Activated T-cell treated with anti-CD3 and anti-CD28 coated beads, Interleukin-2, amount 50 U/mL, for 4 hours (primary cell): ENCODE data around the gene OTOP2. TPM values are rescaled to one million over a fixed set of nuclear protein-coding genes. Genes with fewer than 3 reads are reported as not detected.
"Not testable (repeated sequence)": the region's sequence is repeated elsewhere in the genome, so short reads cannot be mapped to it uniquely, and the experiment has no call there.

ENCODE experiments used
- ATAC-seq, 2 donors: fragments of 200-7000 bp; cut with Tn5 transposase; one replicate each; pipeline ENCODE4 v1.10.0; 2021
- DNase-seq: peaks from one replicate; pipeline ENCODE4 v3.0.0-alpha.2; 2020
- H3K27me3 Mint-ChIP-seq: one replicate; pipeline ENCODE4 v1.8.0; 2021; ENCODE audit warnings: low read depth, mixed read lengths
- H3K36me3 Mint-ChIP-seq: one replicate; pipeline ENCODE4 v1.8.0; 2022; ENCODE audit warnings: mixed read lengths; ENCODE audit not compliant: insufficient read depth
- H3K4me1 Mint-ChIP-seq: one replicate; pipeline ENCODE4 v1.8.0; 2021; ENCODE audit warnings: low read depth, mixed read lengths
- H3K4me3 Mint-ChIP-seq: one replicate; pipeline ENCODE4 v1.8.0; 2021; ENCODE audit warnings: mild to moderate bottlenecking, moderate library complexity, mixed read lengths
- H3K9me3 Mint-ChIP-seq: one replicate; pipeline ENCODE4 v1.8.0; 2021; ENCODE audit warnings: mixed read lengths
- total RNA-seq, 3 donors: library from RNA; stranded (reverse); gene quantifications; one replicate each; pipeline ENCODE4 v1.2.1, GENCODE V29; 2021

Gene OTOP2
- total RNA-seq, 3 donors from 2014 or later, result not detected

DNA sequence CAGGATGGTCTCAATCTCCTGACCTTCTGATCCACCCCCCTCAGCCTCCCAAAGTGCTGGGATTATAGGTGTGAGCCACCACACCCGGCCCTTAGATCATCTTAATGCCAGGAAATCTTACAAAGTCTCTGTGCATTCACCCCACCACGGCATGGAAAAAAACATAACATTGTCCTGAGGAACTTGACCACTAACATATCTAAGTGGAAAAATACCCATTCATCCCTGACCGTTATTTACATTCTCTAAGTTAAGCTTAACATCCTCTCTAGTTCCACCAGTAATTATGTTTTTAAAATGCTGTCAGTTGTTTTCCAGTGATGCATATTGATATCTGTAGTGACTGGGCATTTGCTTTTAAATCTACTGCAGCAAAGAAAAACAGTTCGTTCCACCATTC, 51.9 kb downstream of the OTOP2 start:
- H3K4me1 Mint-ChIP-seq, result peaks cover 12% of the 10 kb centered on the region
- no peaks in the 10 kb centered on the region for H3K36me3 Mint-ChIP-seq
- H3K9me3 Mint-ChIP-seq, result no peaks in the 10 kb centered on the region
- peaks cover 13% of the 10 kb centered on the region for H3K27me3 Mint-ChIP-seq
- H3K4me3 Mint-ChIP-seq, result no peak overlapping the region
- DNase-seq (no peak), ATAC-seq (no peak)

DNA sequence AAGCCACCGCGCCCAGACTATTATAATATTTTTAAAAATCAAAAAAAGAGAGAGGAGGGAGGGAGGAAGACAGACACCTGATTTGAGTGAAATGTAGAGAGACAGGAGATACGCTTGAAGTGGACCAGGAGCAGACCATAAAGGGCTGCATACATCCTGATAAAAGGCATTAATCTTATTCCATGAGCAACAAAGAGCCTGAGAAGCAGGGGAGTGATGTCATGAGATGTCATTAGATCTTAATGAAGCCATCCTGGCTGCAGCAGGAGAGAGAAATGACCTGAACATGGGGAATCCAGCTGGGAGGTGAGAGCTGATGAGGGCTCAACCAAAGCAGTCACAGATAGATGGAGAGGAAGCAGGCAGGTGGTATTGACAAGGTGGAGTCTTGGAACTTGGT, 53.7 kb downstream of the OTOP2 start:
- Mint-ChIP-seq H3K36me3 (no peaks in the 10 kb centered on the region), H3K27me3 (peaks cover 9% of the 10 kb centered on the region), H3K4me3 (no peak overlapping the region), H3K9me3 (no peaks in the 10 kb centered on the region), H3K4me1 (peaks cover 17% of the 10 kb centered on the region)
- DNase-seq (no peak), ATAC-seq (no peak)

DNA sequence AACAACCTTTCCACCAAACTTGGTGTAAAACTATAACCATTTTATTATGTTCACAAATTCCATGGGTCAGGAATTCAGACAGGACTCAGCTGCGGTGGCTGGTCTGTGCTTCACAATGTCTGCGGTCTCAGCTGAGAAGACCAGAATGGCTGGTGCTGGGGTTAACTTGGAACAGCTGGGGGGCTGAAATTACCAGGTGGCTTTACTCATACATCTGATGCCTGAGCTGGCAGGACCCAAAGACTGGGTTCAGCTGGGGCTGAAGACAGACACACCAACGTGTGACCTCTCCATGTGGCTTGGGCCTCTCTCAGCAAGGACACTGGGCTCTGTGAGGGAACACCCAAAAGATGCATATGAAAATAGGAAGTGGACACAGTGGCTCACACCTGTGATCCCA, 54.2 kb downstream of the OTOP2 start:
- Mint-ChIP-seq H3K4me1 (peaks cover 14% of the 10 kb centered on the region), H3K4me3 (no peak overlapping the region), H3K36me3 (no peaks in the 10 kb centered on the region), H3K9me3 (no peaks in the 10 kb centered on the region), H3K27me3 (peaks cover 5% of the 10 kb centered on the region)
- ATAC-seq (no peak), DNase-seq (no peak)

DNA sequence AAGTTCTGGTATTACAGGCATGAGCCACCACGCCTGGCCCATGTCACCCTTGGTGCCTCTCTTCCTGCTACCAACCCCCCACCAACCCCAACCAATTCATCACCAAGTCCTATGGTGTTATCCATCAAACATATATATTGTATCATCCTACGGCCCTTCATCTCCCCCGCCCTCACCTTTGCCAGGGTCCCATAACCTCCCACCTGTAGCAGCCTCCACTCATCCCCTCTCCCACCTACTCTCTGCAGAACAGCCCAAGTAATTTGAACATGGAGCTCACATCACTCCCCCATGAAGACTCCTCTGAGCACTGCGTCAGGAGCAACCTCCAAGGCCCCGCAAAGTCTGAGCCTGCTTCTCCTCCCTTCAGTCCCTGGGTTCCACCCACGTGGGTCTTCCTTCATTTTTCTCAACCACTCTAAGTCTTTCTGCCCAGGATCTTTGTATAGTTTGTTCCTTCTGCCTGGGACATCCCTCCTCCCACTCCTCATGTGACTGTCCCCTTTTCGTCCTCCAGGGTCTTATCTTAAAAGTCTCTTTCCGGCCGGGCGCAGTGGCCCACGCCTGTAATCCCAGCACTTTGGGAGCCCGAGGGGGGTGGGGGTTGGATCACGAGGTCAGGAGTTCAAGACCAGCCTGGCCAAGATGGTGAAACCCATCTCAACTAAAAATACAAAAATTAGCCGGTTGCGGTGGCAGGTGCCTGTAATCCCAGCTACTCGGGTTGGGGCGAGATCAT, 55.5 kb downstream of the OTOP2 start:
- ATAC-seq (no peak), DNase-seq (no peak)
- no peaks in the 10 kb centered on the region for H3K9me3 Mint-ChIP-seq
- H3K4me3 Mint-ChIP-seq, result no peak overlapping the region
- peaks cover 2% of the 10 kb centered on the region for H3K27me3 Mint-ChIP-seq
- no peaks in the 10 kb centered on the region for H3K36me3 Mint-ChIP-seq
- peaks cover 14% of the 10 kb centered on the region for H3K4me1 Mint-ChIP-seq

DNA sequence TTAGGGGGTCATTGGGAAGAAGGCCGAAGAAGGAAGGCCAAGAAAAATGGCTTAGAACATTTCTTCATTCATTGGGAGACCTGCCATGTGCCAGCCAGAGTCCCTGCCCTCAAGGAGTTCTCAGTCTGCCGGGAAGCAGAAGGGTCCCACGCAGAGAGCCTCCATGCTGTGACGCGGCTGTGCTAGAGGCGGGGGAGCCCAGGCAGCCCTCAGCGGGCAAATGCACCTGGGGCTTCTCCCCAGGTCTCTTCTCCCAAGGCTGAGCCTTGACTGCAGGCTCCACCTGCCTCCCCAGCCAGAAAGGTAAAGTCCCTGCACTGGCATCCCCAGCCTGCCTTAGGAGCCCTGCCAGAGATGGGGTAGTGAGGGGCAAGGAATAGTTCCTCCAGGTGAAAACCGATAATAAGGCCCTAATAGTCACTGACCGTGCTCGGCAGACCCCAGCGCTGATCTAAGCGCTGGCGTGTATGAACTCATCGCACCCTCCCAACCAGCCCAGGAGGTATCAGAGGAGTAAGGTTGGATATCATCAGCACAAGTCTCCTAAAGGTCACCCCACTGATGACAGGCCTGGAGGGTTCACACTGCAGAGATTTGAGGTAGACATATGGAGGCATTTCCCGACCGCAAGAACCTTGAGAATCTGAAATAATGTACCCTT, 57.4 kb downstream of the OTOP2 start:
- Mint-ChIP-seq H3K4me3 (peak overlapping the region; percentile 82), H3K36me3 (no peaks in the 10 kb centered on the region), H3K4me1 (peaks cover 14% of the 10 kb centered on the region), H3K27me3 (peaks cover 2% of the 10 kb centered on the region), H3K9me3 (no peaks in the 10 kb centered on the region)
- no peak for DNase-seq
- ATAC-seq, result no peak

DNA sequence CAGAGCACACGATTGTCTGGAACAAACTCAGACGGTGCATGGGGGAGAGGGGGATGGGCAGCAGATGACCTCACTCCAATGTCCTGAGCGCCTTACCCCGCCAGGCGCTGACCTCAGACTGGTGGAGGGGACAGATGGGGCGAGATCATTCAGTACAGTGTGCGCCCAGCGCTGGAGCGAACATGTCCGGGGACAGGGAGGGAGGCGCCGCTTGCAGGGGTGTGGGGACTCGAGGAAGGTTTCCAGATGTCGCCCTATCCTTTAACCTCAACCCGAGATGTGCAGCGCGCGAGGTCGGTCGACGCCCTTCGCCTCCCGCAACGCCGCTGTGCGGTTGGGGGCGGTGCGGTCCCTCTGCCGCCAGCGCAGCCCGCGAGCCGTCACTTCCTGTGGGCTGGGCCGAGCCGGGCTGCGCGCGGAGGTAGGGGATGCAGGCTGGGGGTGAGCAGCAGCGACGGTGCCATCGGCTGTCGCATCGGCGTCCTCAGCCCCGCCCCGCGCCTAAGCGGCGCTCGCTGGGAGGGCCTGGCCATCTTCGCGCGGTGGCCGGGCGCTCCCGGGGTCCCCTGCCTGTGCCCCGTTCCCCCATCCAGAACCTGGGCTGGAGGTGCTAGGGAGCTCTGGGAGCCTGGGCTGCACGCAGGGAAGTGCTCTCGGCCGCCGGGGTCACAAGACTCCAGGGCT, 58.0 kb downstream of the OTOP2 start:
- H3K36me3 Mint-ChIP-seq, result no peaks in the 10 kb centered on the region
- peak overlapping the region; percentile 82 for H3K4me3 Mint-ChIP-seq
- peaks cover 17% of the 10 kb centered on the region for H3K4me1 Mint-ChIP-seq
- DNase-seq (peak; percentile 59), ATAC-seq (peak; percentile 98)
- no peaks in the 10 kb centered on the region for H3K9me3 Mint-ChIP-seq
- peaks cover 3% of the 10 kb centered on the region for H3K27me3 Mint-ChIP-seq

DNA sequence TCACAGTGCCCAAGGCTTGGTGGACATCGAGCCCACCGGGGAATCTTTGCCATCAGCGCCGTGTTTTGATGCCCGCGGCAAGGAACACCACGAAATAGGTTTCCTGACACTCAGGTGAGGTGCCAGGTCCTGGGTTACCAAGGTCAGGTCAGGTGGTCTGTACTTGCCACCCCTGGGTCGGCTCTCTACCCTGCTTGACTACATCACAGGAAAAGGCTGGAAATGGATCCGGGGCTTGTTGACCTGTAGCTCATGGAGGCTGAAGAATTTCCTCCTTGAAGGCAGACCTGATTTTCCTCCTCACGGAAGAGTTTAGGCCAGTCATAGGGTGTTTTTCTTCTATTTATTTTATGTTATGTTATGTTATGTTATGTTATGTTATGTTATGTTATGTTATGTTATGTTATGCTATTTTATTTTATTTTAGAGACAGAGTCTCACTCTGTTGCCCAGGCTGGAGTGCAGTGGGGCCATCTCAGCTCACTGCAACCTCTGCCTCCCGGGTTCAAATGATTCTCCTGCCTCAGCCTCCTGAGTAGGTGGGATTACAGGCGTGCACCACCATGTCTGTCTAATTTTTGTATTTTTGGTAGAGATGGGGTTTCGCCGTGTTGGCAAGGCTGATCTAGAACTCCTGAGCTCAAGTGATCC, 58.7 kb downstream of the OTOP2 start:
- H3K36me3 Mint-ChIP-seq, ATAC-seq, H3K9me3 Mint-ChIP-seq, DNase-seq, H3K27me3 Mint-ChIP-seq: not testable (repeated sequence)
- H3K4me3 Mint-ChIP-seq, result peak overlapping the region; percentile 82
- peaks cover 20% of the 10 kb centered on the region for H3K4me1 Mint-ChIP-seq

Other genes with a start within 250 kb of the OTOP2 start
- gene CD300LF, start 211.3 kb upstream of the OTOP2 start, total RNA-seq, result not detected
- gene RAB37, start 187.0 kb upstream of the OTOP2 start, total RNA-seq, result under 1 TPM; 0.29 to 0.98 (median 0.33) TPM
- gene NHERF1, start 175.6 kb upstream of the OTOP2 start, total RNA-seq, result 100 to 1,000 TPM; 124 to 138 (median 137) TPM
- gene NAT9, start 147.9 kb upstream of the OTOP2 start, total RNA-seq, result 10 to 100 TPM; 63.1 to 68.7 (median 65.9) TPM
- under 1 TPM in 1 of 3 donors, not detected in 2; 0.08 TPM for gene GRIN2C, start 64.4 kb upstream of the OTOP2 start, total RNA-seq
- 10 to 100 TPM in 1 of 3 donors, 1 to 10 TPM in 2; 6.1 to 12.0 (median 7.0) TPM for gene FDXR, start 51.3 kb upstream of the OTOP2 start, total RNA-seq
- gene FADS6, start 30.6 kb upstream of the OTOP2 start, total RNA-seq, result not detected
- not detected for gene USH1G, start 1.0 kb upstream of the OTOP2 start, total RNA-seq
- gene OTOP3, start 11.6 kb downstream of the OTOP2 start, total RNA-seq, result not detected
- gene HID1, start 48.5 kb downstream of the OTOP2 start, total RNA-seq, result 1 to 10 TPM; 1.3 to 2.1 (median 2.0) TPM
- gene CDR2L, start 63.4 kb downstream of the OTOP2 start, total RNA-seq, result 1 to 10 TPM in 2 of 3 donors, under 1 TPM in 1; 0.84 to 1.3 (median 1.0) TPM
- 10 to 100 TPM; 70.8 to 82.5 (median 81.1) TPM for gene MRPL58, start 88.4 kb downstream of the OTOP2 start, total RNA-seq
- gene ATP5PD, start 122.7 kb downstream of the OTOP2 start, total RNA-seq, result 100 to 1,000 TPM; 128 to 158 (median 147) TPM
- 10 to 100 TPM; 18.5 to 23.9 (median 22.2) TPM for gene KCTD2, start 123.0 kb downstream of the OTOP2 start, total RNA-seq
- 1 to 10 TPM in 1 of 3 donors, under 1 TPM in 2; 0.53 to 1.2 (median 0.55) TPM for gene SLC16A5, start 163.7 kb downstream of the OTOP2 start, total RNA-seq
- 10 to 100 TPM; 13.2 to 14.4 (median 13.7) TPM for gene ARMC7, start 185.7 kb downstream of the OTOP2 start, total RNA-seq
- 100 to 1,000 TPM in 1 of 3 donors, 10 to 100 TPM in 2; 91.0 to 103 (median 91.4) TPM for gene NT5C, start 207.5 kb downstream of the OTOP2 start, total RNA-seq
- 100 to 1,000 TPM; 161 to 182 (median 167) TPM for gene JPT1, start 230.2 kb downstream of the OTOP2 start, total RNA-seq